CD14-positive monocyte (primary cell): ENCODE measurements around the gene CDC42EP3. TPM values are rescaled to one million over a fixed set of nuclear protein-coding genes. Genes with fewer than 3 reads are reported as not detected.

Source experiments
- DNase-seq, 3 donors: peaks; one replicate each; pipeline ENCODE4 v3.0.0-alpha.2; 2011 to 2022
- H2AFZ ChIP-seq: 2 replicates; pipeline ENCODE4 v1.6.0; 2012; ENCODE audit warnings: mild to moderate bottlenecking, low read depth, low read length, inconsistent platforms; ENCODE audit not compliant: insufficient read depth, poor library complexity, severe bottlenecking
- H3K27ac ChIP-seq, 2 donors: 1 replicate in 1 of 2; 2 replicates in 1 of 2; pipeline ENCODE4 v1.5.1; 2012 to 2013; ENCODE audit warnings: low read length in 2 of 2, control low read depth in 1 of 2, inconsistent platforms in 1 of 2, low read depth in 1 of 2, mild to moderate bottlenecking in 1 of 2
- H3K27me3 ChIP-seq, 2 donors: one replicate each; pipeline versions ENCODE4 v1.6.0 to v1.6.1; 2011 to 2013; ENCODE audit warnings: low read length in 2 of 2; ENCODE audit not compliant: control insufficient read depth in 2 of 2, insufficient read depth in 2 of 2
- H3K36me3 ChIP-seq, 2 donors: replicated peaks in 1 of 2; 1 replicate in 1 of 2; 2 replicates in 1 of 2; pipeline versions ENCODE4 v1.5.1 to v1.6.1; 2012 to 2013; ENCODE audit warnings: low read length in 2 of 2, control low read depth in 1 of 2, inconsistent platforms in 1 of 2, mild to moderate bottlenecking in 1 of 2; ENCODE audit not compliant: insufficient read depth in 2 of 2, control insufficient read depth in 1 of 2
- H3K4me1 ChIP-seq, 2 donors: 1 replicate in 1 of 2; 2 replicates in 1 of 2; pipeline versions ENCODE4 v1.5.1 to v1.6.1; 2012 to 2013; ENCODE audit warnings: low read length in 2 of 2, control low read depth in 1 of 2, inconsistent platforms in 1 of 2, mild to moderate bottlenecking in 1 of 2, moderate library complexity in 1 of 2; ENCODE audit not compliant: insufficient read depth in 2 of 2, control insufficient read depth in 1 of 2
- H3K4me2 ChIP-seq: replicated peaks from 2 replicates; pipeline ENCODE3; 2012; ENCODE audit warnings: low read length, moderate library complexity, mild to moderate bottlenecking; ENCODE audit not compliant: poor library complexity, severe bottlenecking; ENCODE audit errors: extremely low read depth
- H3K4me3 ChIP-seq, 3 experiments: fragments of 200-600 bp in 1 of 3; sonication (generic) in 1 of 3; replicated peaks in 1 of 3; 1 replicate in 2 of 3; 2 replicates in 1 of 3; pipeline ENCODE4 v1.5.1; 2011 to 2013; ENCODE audit warnings: low read length in 3 of 3, mild to moderate bottlenecking in 3 of 3, control low read depth in 2 of 3, low read depth in 2 of 3, inconsistent platforms in 1 of 3, moderate library complexity in 1 of 3
- H3K79me2 ChIP-seq: 2 replicates; pipeline ENCODE4 v1.6.0; 2012; ENCODE audit warnings: mild to moderate bottlenecking, control low read depth, inconsistent platforms, low read length, moderate library complexity; ENCODE audit not compliant: insufficient read depth
- H3K9ac ChIP-seq: 2 replicates; pipeline ENCODE4 v1.6.0; 2017; ENCODE audit warnings: low read length, mild to moderate bottlenecking; ENCODE audit not compliant: insufficient read depth, poor library complexity, severe bottlenecking
- H3K9me3 ChIP-seq, 2 donors: replicated peaks in 1 of 2; 1 replicate in 1 of 2; 2 replicates in 1 of 2; pipeline versions ENCODE4 v1.5.1 to v1.6.1; 2012 to 2013; ENCODE audit warnings: low read length in 2 of 2, control low read depth in 1 of 2; ENCODE audit not compliant: control insufficient read depth in 1 of 2, insufficient read depth in 1 of 2
- H4K20me1 ChIP-seq: 2 replicates; pipeline ENCODE4 v1.6.0; 2012; ENCODE audit warnings: mild to moderate bottlenecking, low read length, control low read depth, moderate library complexity; ENCODE audit not compliant: insufficient read depth
- H3K27ac Mint-ChIP-seq, 7 donors: one replicate each; pipeline ENCODE4 v1.8.0; 2020; ENCODE audit warnings: mild to moderate bottlenecking in 7 of 7, mixed read lengths in 7 of 7, moderate library complexity in 6 of 7, inconsistent platforms in 2 of 7
- H3K27me3 Mint-ChIP-seq, 3 donors: one replicate each; pipeline ENCODE4 v1.8.0; 2021 to 2022; ENCODE audit warnings: low read depth in 3 of 3, mild to moderate bottlenecking in 3 of 3, mixed read lengths in 3 of 3, moderate library complexity in 3 of 3, inconsistent platforms in 1 of 3
- H3K36me3 Mint-ChIP-seq, 2 donors: one replicate each; pipeline ENCODE4 v1.8.0; 2020; ENCODE audit warnings: mixed read lengths in 2 of 2, inconsistent platforms in 1 of 2, mild to moderate bottlenecking in 1 of 2
- H3K4me1 Mint-ChIP-seq: one replicate; pipeline ENCODE4 v1.8.0; 2020; ENCODE audit warnings: mild to moderate bottlenecking, mixed read lengths
- H3K4me3 Mint-ChIP-seq, 2 donors: one replicate each; pipeline ENCODE4 v1.8.0; 2020; ENCODE audit warnings: mild to moderate bottlenecking in 2 of 2, mixed read lengths in 2 of 2, moderate library complexity in 1 of 2
- H3K9me3 Mint-ChIP-seq, 7 donors: one replicate each; pipeline ENCODE4 v1.8.0; 2020 to 2022; ENCODE audit warnings: mixed read lengths in 7 of 7, mild to moderate bottlenecking in 6 of 7, moderate library complexity in 6 of 7, inconsistent platforms in 2 of 7
- CTCF ChIP-seq: fragments of 200-600 bp; IDR thresholded peaks from one replicate; pipeline ENCODE4 v1.8.0; 2022; ENCODE audit warnings: antibody characterized with exemption, mild to moderate bottlenecking
- WGBS: methylation state at CpG from one replicate; pipeline ENCODE4 v1.1.5; 2013; ENCODE audit warnings: missing lambda C conversion rate; ENCODE audit not compliant: insufficient coverage; 5-methylcytosine and 5-hydroxymethylcytosine counted together
- intact Hi-C, 2 donors: fragments of 100-400 bp; cut with micrococcal nuclease; formaldehyde crosslinking; loops; one replicate each; pipeline versions ENCODE4 v1.15.0 to v1.15.1; 2023
- polyA plus RNA-seq, 3 donors: library from polyadenylated mRNA; depleted of rRNA in 1 of 3; unstranded in 2 of 3; stranded (reverse) in 1 of 3; fragments of 300-500 nt in 2 of 3; fragments of >200 nt in 1 of 3; fragmentation: Illumina TruSeq in 2 of 3; gene quantifications; 1 replicate in 2 of 3; 2 replicates in 1 of 3; pipeline ENCODE4 v1.2.3, GENCODE V29; 2012 to 2021

Gene CDC42EP3
- polyA plus RNA-seq, 3 donors: 179 to 272 (median 249) TPM

DNA sequence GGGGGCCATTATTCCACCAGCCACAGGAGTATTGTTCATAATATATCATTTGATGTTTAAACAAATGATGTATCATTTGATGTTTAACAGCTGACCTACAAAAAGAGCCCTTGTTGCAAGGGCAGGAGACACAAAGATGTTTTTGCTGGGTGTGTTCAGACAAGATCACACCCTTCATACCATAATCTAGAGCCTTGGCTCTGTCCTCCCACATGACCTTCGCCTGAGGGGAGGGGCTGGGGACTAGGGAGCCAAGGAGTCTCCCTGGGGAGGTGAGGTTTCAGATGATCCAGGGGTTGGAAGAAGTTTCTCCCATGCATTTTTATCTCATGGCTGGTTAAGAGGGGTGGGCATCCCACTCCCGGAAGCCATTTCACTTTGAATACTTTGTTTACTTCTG, 33.5 kb downstream of the CDC42EP3 start:
- H3K27ac ChIP-seq: peak overlapping the region in 1 of 2 donors; percentile 98
- peak overlapping the region in 6 of 7 donors; percentile 99 to 100 (median 100) for H3K27ac Mint-ChIP-seq
- no peak for DNase-seq

GRCh38 chr2:37637190-37637860, 34.1 kb downstream of the CDC42EP3 start:
- H3K4me1 ChIP-seq: peaks cover 50 to 54% of the 10 kb centered on the region in 2 donors
- H3K36me3 ChIP-seq: peaks cover 4 to 14% of the 10 kb centered on the region in 2 donors
- H3K27ac Mint-ChIP-seq: peak overlapping the region; percentile 99 to 100 (median 99)
- H3K27ac ChIP-seq: peak overlapping the region; percentile 98 to 99
- H3K4me3 Mint-ChIP-seq: peak overlapping the region; percentile 43 to 71
- H3K4me2 ChIP-seq: peak overlapping the region; percentile 57
- TF ChIP-seq CTCF: no peak
- peak overlapping the region in 1 of 3 experiments; percentile 26 for H3K4me3 ChIP-seq
- peaks cover 10% of the 10 kb centered on the region for H4K20me1 ChIP-seq
- no peaks in the 10 kb centered on the region for H3K27me3 ChIP-seq
- intact Hi-C loops: loop anchor here in 1 of 2 donors (5.0 to 10.0 kb wide), 3 partner anchors 35 to 187 kb away; partner anchors contain the start of gene CDC42EP3
- H3K9me3 ChIP-seq: no peaks in the 10 kb centered on the region
- H3K9ac ChIP-seq: no peak overlapping the region
- 90% methylated on average over 2 of the region's 5 CpGs for WGBS
- H3K4me1 Mint-ChIP-seq: peaks cover 57% of the 10 kb centered on the region
- H3K27me3 Mint-ChIP-seq: peaks cover 0 to 4% (median 2%) of the 10 kb centered on the region in 3 donors
- peaks cover 13% of the 10 kb centered on the region for H3K79me2 ChIP-seq
- peak; percentile 80 to 82 (median 81) for DNase-seq
- peaks cover 0 to 4% (median 0%) of the 10 kb centered on the region in 7 donors for H3K9me3 Mint-ChIP-seq
- H2AFZ ChIP-seq: no peak overlapping the region
- H3K36me3 Mint-ChIP-seq: peaks cover 27 to 29% of the 10 kb centered on the region in 2 donors

More for the DNA sequence above, 33.5 kb downstream of the CDC42EP3 start:
- Mint-ChIP-seq H3K4me1 (peaks cover 61% of the 10 kb centered on the region), H3K36me3 (peaks cover 33 to 35% of the 10 kb centered on the region in 2 donors), H3K27me3 (peaks cover 0 to 4% (median 2%) of the 10 kb centered on the region in 3 donors), H3K9me3 (peaks cover 0 to 4% (median 0%) of the 10 kb centered on the region in 7 donors), H3K4me3 (no peak overlapping the region)
- H4K20me1 ChIP-seq: peaks cover 15% of the 10 kb centered on the region
- intact Hi-C loops: loop anchor here in 1 of 2 donors (5.0 to 10.0 kb wide), 3 partner anchors 34 to 187 kb away; partner anchors contain the start of gene CDC42EP3
- TF ChIP-seq CTCF: no peak
- no peaks in the 10 kb centered on the region for H3K27me3 ChIP-seq
- H3K36me3 ChIP-seq: peaks cover 9 to 20% of the 10 kb centered on the region in 2 donors
- H3K4me3 ChIP-seq: no peak overlapping the region
- peaks cover 55 to 59% of the 10 kb centered on the region in 2 donors for H3K4me1 ChIP-seq
- H3K4me2 ChIP-seq: no peak overlapping the region
- no peak overlapping the region for H2AFZ ChIP-seq
- no peak overlapping the region for H3K9ac ChIP-seq
- peaks cover 19% of the 10 kb centered on the region for H3K79me2 ChIP-seq
- no CpG with 5 or more reads among the region's 2 CpGs for WGBS
- no peaks in the 10 kb centered on the region for H3K9me3 ChIP-seq
